Spleen (tissue), 11 donors: ENCODE results near the gene SLC25A41. TPM values are rescaled to one million over a fixed set of nuclear protein-coding genes. Genes with fewer than 3 reads are reported as not detected.

Experiments used
- DNase-seq: peaks from one replicate; pipeline ENCODE4 v3.0.0-alpha.2; 2020
- H3K27ac ChIP-seq, 8 donors: fragments of 200-600 bp; sonication (generic) in 7 of 8; 1 replicate in 4 of 8; 2 replicates in 4 of 8; pipeline versions ENCODE4 v1.5.0 to v1.8.0; 2016 to 2021; ENCODE audit warnings: inconsistent platforms in 4 of 8, mild to moderate bottlenecking in 4 of 8, moderate library complexity in 1 of 8
- H3K27me3 ChIP-seq, 7 donors: fragments of 200-600 bp; sonication (generic) in 6 of 7; replicated peaks in 1 of 7; 1 replicate in 4 of 7; 2 replicates in 3 of 7; pipeline versions ENCODE4 v1.5.0 to v1.8.0; 2016 to 2021; ENCODE audit warnings: inconsistent platforms in 3 of 7, mild to moderate bottlenecking in 1 of 7
- H3K36me3 ChIP-seq, 6 donors: fragments of 200-600 bp; sonication (generic) in 5 of 6; 1 replicate in 4 of 6; 2 replicates in 2 of 6; pipeline versions ENCODE4 v1.5.0 to v1.8.0; 2016 to 2021; ENCODE audit warnings: inconsistent platforms in 2 of 6
- H3K4me1 ChIP-seq, 6 donors: fragments of 200-600 bp; sonication (generic) in 5 of 6; 1 replicate in 3 of 6; 2 replicates in 3 of 6; pipeline versions ENCODE4 v1.5.0 to v1.8.0; 2016 to 2021; ENCODE audit warnings: inconsistent platforms in 3 of 6
- H3K4me3 ChIP-seq, 8 donors: fragments of 200-600 bp; sonication (generic) in 7 of 8; 1 replicate in 4 of 8; 2 replicates in 4 of 8; pipeline versions ENCODE4 v1.5.0 to v1.8.0; 2016 to 2021; ENCODE audit warnings: inconsistent platforms in 4 of 8, mild to moderate bottlenecking in 4 of 8, moderate library complexity in 2 of 8
- H3K9me3 ChIP-seq, 8 donors: fragments of 200-600 bp; sonication (generic) in 7 of 8; 1 replicate in 4 of 8; 2 replicates in 4 of 8; pipeline versions ENCODE4 v1.5.0 to v1.8.0; 2016 to 2021; ENCODE audit warnings: inconsistent platforms in 4 of 8
- CTCF ChIP-seq, 11 experiments: fragments of 200-600 bp in 7 of 11; fragments of 450-650 bp in 4 of 11; sonication (generic) in 4 of 11; IDR thresholded peaks in 8 of 11; conservative IDR thresholded peaks in 3 of 11; 1 replicate in 7 of 11; 2 replicates in 4 of 11; pipeline versions ENCODE4 v1.4.0 to v1.8.0; 2016 to 2021; ENCODE audit warnings: antibody characterized with exemption in 11 of 11, inconsistent platforms in 4 of 11, mild to moderate bottlenecking in 1 of 11
- POLR2A ChIP-seq, 3 donors: fragments of 450-650 bp; IDR thresholded peaks; one replicate each; pipeline ENCODE4 v1.5.1; 2017; ENCODE audit warnings: antibody characterized with exemption in 3 of 3, mild to moderate bottlenecking in 1 of 3
- POLR2AphosphoS5 ChIP-seq, 3 donors: sonication (generic); formaldehyde crosslinking; IDR thresholded peaks; one replicate each; pipeline ENCODE4 v1.5.1; 2017; ENCODE audit warnings: antibody characterized with exemption in 3 of 3
- WGBS, 5 donors: extraction: QIAGEN DNeasy Blood & Tissue Kit in 3 of 5; methylation state at CpG; one replicate each; pipeline versions ENCODE4 v1.1.5 to v1.1.7; 2013 to 2018; 5-methylcytosine and 5-hydroxymethylcytosine counted together
- intact Hi-C: fragments of 100-400 bp; cut with DNase I; formaldehyde crosslinking; loops from one replicate; pipeline ENCODE4 v1.15.0; 2023; ENCODE audit warnings: low total_unique reads
- polyA plus RNA-seq, 3 donors: library from polyadenylated mRNA; stranded (reverse); fragments of 200-250 nt; gene quantifications; one replicate each; pipeline ENCODE4 v1.2.1, GENCODE V29; 2013
- total RNA-seq, 7 donors: library from RNA; depleted of rRNA in 3 of 7; stranded (reverse); fragments of >200 nt in 3 of 7; fragmentation: NEBNext Ultra II Directional in 4 of 7; extraction: Animal tissue kit (Norgen Biotek cat#: 25700) in 4 of 7; gene quantifications; one replicate each; pipeline versions ENCODE4 v1.1.0 to v1.2.1, GENCODE V29; 2016 to 2021
- donor health status: healthy with polysubstance abuse.
- donor health status: DM: no; HTN: no; CAD: no; lungs with moderate emphysema.
- donor health status: DM: no; HTN: no; CAD: no.
- donor health status: Bipolar disorder and iron deficiency.
- donor health status: healthy.
- donor health status: DM: no; HTN: no; CAD: no.
- donor health status: DM: yes; HTN: yes; CAD: no.

The SLC25A41 gene
- total and polyA plus RNA-seq, 10 donors = 0.18 to 0.77 (median 0.46) TPM; not detected in 6

GRCh38 chr19:6480848-6481415 lies 47.4 kb upstream of the SLC25A41 start:
- H3K9me3 ChIP-seq = no peaks in the 10 kb centered on the region
- H3K36me3 ChIP-seq = peaks cover 0 to 41% (median 16%) of the 10 kb centered on the region in 6 donors
- H3K4me1 ChIP-seq = peaks cover 0 to 61% (median 24%) of the 10 kb centered on the region in 6 donors
- no peak for DNase-seq
- H3K27ac ChIP-seq = peak overlapping the region; percentile 83 to 96 (median 90)
- peaks cover 0 to 14% (median 0%) of the 10 kb centered on the region in 7 donors for H3K27me3 ChIP-seq
- 22 to 52% (median 47%) methylated on average over 10 of the region's 10 CpGs for WGBS, 5 donors
- TF ChIP-seq CTCF (IDR thresholded peaks at IDR 0.05 in 8 of 11, conservative IDR thresholded peaks at IDR 0.05 in 3 of 11) (no peak), POLR2A (IDR thresholded peaks at IDR 0.05) (no peak), POLR2AphosphoS5 (IDR thresholded peaks at IDR 0.05) (no peak)
- H3K4me3 ChIP-seq = peak overlapping the region; percentile 42 to 76 (median 57)
- intact Hi-C loops = no loop called here

GRCh38 chr19:6479836-6480398 lies 46.4 kb upstream of the SLC25A41 start:
- DNase-seq = no peak
- Histone ChIP-seq H3K36me3 (peaks cover 0 to 51% (median 26%) of the 10 kb centered on the region in 6 donors), H3K27ac (peak overlapping the region in 2 of 8 donors; percentile 92 to 96), H3K9me3 (no peaks in the 10 kb centered on the region), H3K27me3 (peaks cover 0 to 23% (median 0%) of the 10 kb centered on the region in 7 donors), H3K4me1 (peaks cover 0 to 65% (median 27%) of the 10 kb centered on the region in 6 donors), H3K4me3 (no peak overlapping the region)
- TF ChIP-seq POLR2AphosphoS5 (IDR thresholded peaks at IDR 0.05) (no peak), POLR2A (IDR thresholded peaks at IDR 0.05) (no peak), CTCF (IDR thresholded peaks at IDR 0.05 in 8 of 11, conservative IDR thresholded peaks at IDR 0.05 in 3 of 11) (no peak)
- intact Hi-C loops = no loop called here
- 65 to 77% (median 75%) methylated on average over 7 of the region's 7 CpGs for WGBS, 5 donors

GRCh38 chr19:6478815-6479214 lies 45.3 kb upstream of the SLC25A41 start:
- 91 to 95% (median 92%) methylated on average over 12 to 13 of the region's 13 CpGs for WGBS, 5 donors
- intact Hi-C loops = no loop called here
- peak overlapping the region in 1 of 8 donors; percentile 92 for H3K27ac ChIP-seq
- peaks cover 0 to 62% (median 33%) of the 10 kb centered on the region in 6 donors for H3K36me3 ChIP-seq
- H3K27me3 ChIP-seq = peaks cover 0 to 23% (median 0%) of the 10 kb centered on the region in 7 donors
- no peak for TF ChIP-seq POLR2AphosphoS5 (IDR thresholded peaks at IDR 0.05)
- TF ChIP-seq CTCF (IDR thresholded peaks at IDR 0.05 in 8 of 11, conservative IDR thresholded peaks at IDR 0.05 in 3 of 11) = no peak
- no peak for TF ChIP-seq POLR2A (IDR thresholded peaks at IDR 0.05)
- H3K9me3 ChIP-seq = no peaks in the 10 kb centered on the region
- peaks cover 0 to 65% (median 27%) of the 10 kb centered on the region in 6 donors for H3K4me1 ChIP-seq
- H3K4me3 ChIP-seq = no peak overlapping the region
- DNase-seq = no peak

GRCh38 chr19:6476896-6477431 lies 43.4 kb upstream of the SLC25A41 start:
- 52 to 76% (median 68%) methylated on average over 22 to 29 of the region's 29 CpGs for WGBS, 5 donors
- intact Hi-C loops = no loop called here
- Histone ChIP-seq H3K4me1 (peaks cover 0 to 54% (median 22%) of the 10 kb centered on the region in 6 donors), H3K27ac (no peak overlapping the region), H3K4me3 (peak overlapping the region in 1 of 8 donors; percentile 43), H3K9me3 (no peaks in the 10 kb centered on the region), H3K36me3 (peaks cover 0 to 80% (median 47%) of the 10 kb centered on the region in 6 donors), H3K27me3 (peaks cover 0 to 23% (median 0%) of the 10 kb centered on the region in 7 donors)
- DNase-seq = no peak
- no peak for TF ChIP-seq POLR2AphosphoS5 (IDR thresholded peaks at IDR 0.05)
- no peak for TF ChIP-seq POLR2A (IDR thresholded peaks at IDR 0.05)
